Measurements from ENCODE around the gene CNOT2. TPM values are rescaled to one million over a fixed set of nuclear protein-coding genes. Genes with fewer than 3 reads are reported as not detected.
"Not testable (repeated sequence)": the region's sequence is repeated elsewhere in the genome, so short reads cannot be mapped to it uniquely, and the experiment has no call there.

CNOT2 gene
- polyA plus RNA-seq, 1 donor (not counting 4 experiments of a cell fraction or from before 2014, with no cell fraction given) = 85.3 TPM

DNA sequence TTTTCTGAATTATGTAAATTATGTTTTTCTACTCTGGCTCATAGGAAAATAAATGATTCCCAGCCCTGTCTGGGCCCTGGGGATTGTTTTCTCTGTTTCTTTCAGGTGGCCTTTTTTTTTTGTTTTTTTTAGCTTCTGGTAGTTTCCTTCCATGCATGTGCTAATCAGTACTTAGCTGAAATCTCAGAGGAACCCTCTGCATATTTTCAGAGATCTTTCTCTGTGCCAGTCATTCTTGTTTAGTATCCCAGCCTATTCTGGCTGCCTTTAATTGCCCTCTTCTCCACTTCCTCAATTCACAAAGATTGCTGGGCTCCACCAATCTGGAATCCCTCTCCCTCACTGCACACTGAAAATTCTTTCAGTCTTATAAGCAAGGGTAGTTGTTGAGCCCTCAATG is 46.9 kb downstream of the CNOT2 start:
- TF ChIP-seq, protein P1, sequence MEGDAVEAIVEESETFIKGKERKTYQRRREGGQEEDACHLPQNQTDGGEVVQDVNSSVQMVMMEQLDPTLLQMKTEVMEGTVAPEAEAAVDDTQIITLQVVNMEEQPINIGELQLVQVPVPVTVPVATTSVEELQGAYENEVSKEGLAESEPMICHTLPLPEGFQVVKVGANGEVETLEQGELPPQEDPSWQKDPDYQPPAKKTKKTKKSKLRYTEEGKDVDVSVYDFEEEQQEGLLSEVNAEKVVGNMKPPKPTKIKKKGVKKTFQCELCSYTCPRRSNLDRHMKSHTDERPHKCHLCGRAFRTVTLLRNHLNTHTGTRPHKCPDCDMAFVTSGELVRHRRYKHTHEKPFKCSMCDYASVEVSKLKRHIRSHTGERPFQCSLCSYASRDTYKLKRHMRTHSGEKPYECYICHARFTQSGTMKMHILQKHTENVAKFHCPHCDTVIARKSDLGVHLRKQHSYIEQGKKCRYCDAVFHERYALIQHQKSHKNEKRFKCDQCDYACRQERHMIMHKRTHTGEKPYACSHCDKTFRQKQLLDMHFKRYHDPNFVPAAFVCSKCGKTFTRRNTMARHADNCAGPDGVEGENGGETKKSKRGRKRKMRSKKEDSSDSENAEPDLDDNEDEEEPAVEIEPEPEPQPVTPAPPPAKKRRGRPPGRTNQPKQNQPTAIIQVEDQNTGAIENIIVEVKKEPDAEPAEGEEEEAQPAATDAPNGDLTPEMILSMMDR (optimal IDR thresholded peaks at IDR 0.05 in 1 of 3, IDR thresholded peaks at IDR 0.05 in 1 of 3, conservative IDR thresholded peaks at IDR 0.05 in 1 of 3; ENCODE audit: extremely low read depth in 1 of 3, insufficient read depth in 2 of 3, low read length in 3 of 3) = no peak
- TF ChIP-seq EZH2 (IDR thresholded peaks at IDR 0.05; ENCODE audit: low read length) = no peak
- Histone ChIP-seq H3K4me1 (ENCODE audit: control insufficient read depth, extremely low read depth, insufficient read depth, low read length) (no peaks in the 10 kb centered on the region), H3K36me3 (ENCODE audit: control insufficient read depth in 2 of 2, extremely low read depth in 1 of 2, insufficient read depth in 2 of 2, low read length in 2 of 2) (peaks cover 0 to 4% of the 10 kb centered on the region in 2 experiments), H3K9me3 (ENCODE audit: control insufficient read depth, low read depth, low read length) (no peaks in the 10 kb centered on the region), H3K79me2 (ENCODE audit: control insufficient read depth, insufficient read depth, low read length) (peaks cover 48% of the 10 kb centered on the region), H3K9ac (ENCODE audit: control insufficient read depth, extremely low read depth, insufficient read depth, low read length) (no peak overlapping the region), H3K27me3 (ENCODE audit: control insufficient read depth, extremely low read depth, insufficient read depth, low read length) (no peaks in the 10 kb centered on the region), H3K27ac (ENCODE audit: control insufficient read depth, insufficient read depth, low read length) (no peak overlapping the region), H3K4me3 (ENCODE audit: control insufficient read depth in 2 of 3, extremely low read depth in 1 of 3, insufficient read depth in 2 of 3, low read depth in 1 of 3, low read length in 3 of 3) (no peak overlapping the region), H3K4me2 (ENCODE audit: control insufficient read depth, extremely low read depth, insufficient read depth, low read depth, low read length) (no peak overlapping the region), H4K20me1 (ENCODE audit: control insufficient read depth, extremely low read depth, insufficient read depth, low read length) (no peaks in the 10 kb centered on the region), H3K9me1 (ENCODE audit: control insufficient read depth, extremely low read depth, insufficient read depth, low read length) (no peaks in the 10 kb centered on the region), H2AFZ (ENCODE audit: control insufficient read depth, low read length) (no peak overlapping the region)
- no peak for DNase-seq (ENCODE audit: low read depth, low spot score)
- no peak for FAIRE-seq
- dilution Hi-C loops (cut with MboI; ENCODE audit: extremely low pct_ligation_motif_present, low sequenced_read_pairs) = no loop called here

DNA sequence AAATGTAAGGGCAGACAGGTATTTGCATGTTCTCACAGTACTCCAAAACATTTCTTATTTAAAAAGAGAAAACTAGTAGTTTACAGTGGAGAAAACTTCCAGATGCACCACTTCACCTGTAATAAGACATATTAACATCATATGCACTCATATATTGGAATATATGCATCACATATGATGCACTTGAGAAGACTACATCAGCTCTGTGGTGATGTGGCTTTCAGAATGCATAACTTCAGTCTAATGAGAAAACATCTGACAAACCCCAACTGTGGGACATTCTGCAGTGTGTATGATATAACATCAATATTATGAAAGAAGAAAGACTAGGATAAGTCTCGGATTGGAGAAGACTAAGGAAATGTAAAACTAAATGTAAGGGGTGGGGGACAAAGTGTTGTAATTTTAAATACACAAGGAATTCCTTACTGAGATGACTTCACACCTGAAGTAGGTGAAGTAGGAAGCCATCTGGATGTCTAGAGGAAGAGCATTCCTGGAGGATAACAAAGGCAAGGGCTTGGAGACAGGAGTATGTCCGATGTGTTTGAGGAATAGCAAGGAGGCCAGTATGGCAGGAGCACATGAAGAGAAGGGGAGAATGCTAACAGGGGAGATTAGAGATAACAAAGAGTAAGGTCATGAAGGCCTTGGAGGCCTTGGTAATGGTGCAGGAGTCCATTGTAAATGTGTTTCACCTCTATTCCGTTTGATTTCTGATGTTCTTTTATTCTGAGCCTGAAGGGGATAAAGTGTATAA is 49.0 kb downstream of the CNOT2 start:
- dilution Hi-C loops (cut with MboI; ENCODE audit: extremely low pct_ligation_motif_present, low sequenced_read_pairs) = no loop called here
- Histone ChIP-seq H3K9ac (ENCODE audit: control insufficient read depth, extremely low read depth, insufficient read depth, low read length) (no peak overlapping the region), H3K9me3 (ENCODE audit: control insufficient read depth, low read depth, low read length) (no peaks in the 10 kb centered on the region), H3K4me3 (ENCODE audit: control insufficient read depth in 2 of 3, extremely low read depth in 1 of 3, insufficient read depth in 2 of 3, low read depth in 1 of 3, low read length in 3 of 3) (no peak overlapping the region), H3K4me2 (ENCODE audit: control insufficient read depth, extremely low read depth, insufficient read depth, low read depth, low read length) (no peak overlapping the region), H3K4me1 (ENCODE audit: control insufficient read depth, extremely low read depth, insufficient read depth, low read length) (peaks cover 5% of the 10 kb centered on the region), H3K36me3 (ENCODE audit: control insufficient read depth in 2 of 2, extremely low read depth in 1 of 2, insufficient read depth in 2 of 2, low read length in 2 of 2) (no peaks in the 10 kb centered on the region), H3K79me2 (ENCODE audit: control insufficient read depth, insufficient read depth, low read length) (peaks cover 49% of the 10 kb centered on the region), H3K9me1 (ENCODE audit: control insufficient read depth, extremely low read depth, insufficient read depth, low read length) (no peaks in the 10 kb centered on the region), H4K20me1 (ENCODE audit: control insufficient read depth, extremely low read depth, insufficient read depth, low read length) (no peaks in the 10 kb centered on the region), H2AFZ (ENCODE audit: control insufficient read depth, low read length) (no peak overlapping the region), H3K27ac (ENCODE audit: control insufficient read depth, insufficient read depth, low read length) (no peak overlapping the region), H3K27me3 (ENCODE audit: control insufficient read depth, extremely low read depth, insufficient read depth, low read length) (no peaks in the 10 kb centered on the region)
- peak; percentile 59 for FAIRE-seq
- no peak for DNase-seq (ENCODE audit: low read depth, low spot score)
- no peak for TF ChIP-seq EZH2 (IDR thresholded peaks at IDR 0.05; ENCODE audit: low read length)
- TF ChIP-seq, protein P1 (optimal IDR thresholded peaks at IDR 0.05 in 1 of 3, IDR thresholded peaks at IDR 0.05 in 1 of 3, conservative IDR thresholded peaks at IDR 0.05 in 1 of 3; ENCODE audit: extremely low read depth in 1 of 3, insufficient read depth in 2 of 3, low read length in 3 of 3) = no peak

DNA sequence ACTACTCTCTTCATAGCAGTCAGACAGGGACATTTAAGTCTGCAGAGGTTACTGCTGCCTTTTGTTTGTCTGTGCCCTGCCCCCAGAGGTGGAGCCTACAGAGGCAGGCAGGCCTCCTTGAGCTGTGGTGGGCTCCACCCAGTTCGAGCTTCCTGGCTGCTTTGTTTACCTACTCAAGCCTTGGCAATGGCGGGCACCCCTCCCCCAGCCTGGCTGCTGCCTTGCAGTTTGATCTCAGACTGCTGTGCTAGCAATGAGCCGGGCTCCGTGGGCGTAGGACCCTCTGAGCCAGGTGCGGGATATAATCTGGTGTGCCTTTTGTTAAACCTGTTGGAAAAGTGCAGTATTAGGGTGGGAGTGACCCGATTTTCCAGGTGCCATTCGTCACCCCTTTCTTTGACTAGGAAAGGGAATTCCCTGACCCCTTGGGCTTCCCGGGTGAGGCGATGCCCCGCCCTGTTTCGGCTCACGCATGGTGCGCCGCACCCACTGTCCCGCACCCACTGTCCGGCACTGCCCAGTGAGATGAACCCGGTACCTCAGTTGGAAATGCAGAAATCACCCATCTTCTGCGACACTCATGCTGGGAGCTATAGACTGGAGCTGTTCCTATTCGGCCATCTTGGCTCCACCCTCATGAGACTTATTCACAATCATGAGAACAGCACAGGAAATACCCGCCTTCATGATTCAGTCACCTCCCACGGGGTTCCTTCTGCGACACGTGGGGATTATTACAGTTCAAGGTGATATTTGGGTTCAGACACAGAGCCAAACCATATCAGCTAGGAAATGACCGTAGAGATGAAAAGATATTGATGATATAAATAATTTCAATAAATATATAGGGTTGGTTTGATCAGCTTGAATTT is 61.7 kb downstream of the CNOT2 start:
- H3K36me3 ChIP-seq (ENCODE audit: control insufficient read depth in 2 of 2, extremely low read depth in 1 of 2, insufficient read depth in 2 of 2, low read length in 2 of 2); H3K4me2 ChIP-seq (ENCODE audit: control insufficient read depth, extremely low read depth, insufficient read depth, low read depth, low read length); FAIRE-seq; H4K20me1 ChIP-seq (ENCODE audit: control insufficient read depth, extremely low read depth, insufficient read depth, low read length); H3K27me3 ChIP-seq (ENCODE audit: control insufficient read depth, extremely low read depth, insufficient read depth, low read length); H3K27ac ChIP-seq (ENCODE audit: control insufficient read depth, insufficient read depth, low read length); DNase-seq (ENCODE audit: low read depth, low spot score); H2AFZ ChIP-seq (ENCODE audit: control insufficient read depth, low read length); H3K4me3 ChIP-seq (ENCODE audit: control insufficient read depth in 2 of 3, extremely low read depth in 1 of 3, insufficient read depth in 2 of 3, low read depth in 1 of 3, low read length in 3 of 3); H3K9me3 ChIP-seq (ENCODE audit: control insufficient read depth, low read depth, low read length); dilution Hi-C loops (cut with MboI; ENCODE audit: extremely low pct_ligation_motif_present, low sequenced_read_pairs); H3K9me1 ChIP-seq (ENCODE audit: control insufficient read depth, extremely low read depth, insufficient read depth, low read length); H3K9ac ChIP-seq (ENCODE audit: control insufficient read depth, extremely low read depth, insufficient read depth, low read length); H3K4me1 ChIP-seq (ENCODE audit: control insufficient read depth, extremely low read depth, insufficient read depth, low read length): not testable (repeated sequence)
- H3K79me2 ChIP-seq (ENCODE audit: control insufficient read depth, insufficient read depth, low read length) = peaks cover 29% of the 10 kb centered on the region
